Type B pancreatic cell (in vitro differentiated cells): ENCODE measurements around the gene MEPCE. TPM values are rescaled to one million over a fixed set of nuclear protein-coding genes. Genes with fewer than 3 reads are reported as not detected.

ENCODE experiments used
- DNase-seq: peaks from one replicate; pipeline ENCODE4 v3.0.0; 2021; ENCODE audit warnings: mixed read lengths; ENCODE audit not compliant: unreplicated experiment; ENCODE audit errors: extremely low spot score
- H3K27ac Mint-ChIP-seq: 2 replicates; pipeline ENCODE4 v1.8.0; 2021; ENCODE audit warnings: mild to moderate bottlenecking, mixed read lengths
- H3K27me3 Mint-ChIP-seq: 2 replicates; pipeline ENCODE4 v1.8.0; 2021; ENCODE audit warnings: mixed read lengths
- H3K36me3 Mint-ChIP-seq: 2 replicates; pipeline ENCODE4 v1.8.0; 2021; ENCODE audit warnings: mixed read lengths
- H3K4me1 Mint-ChIP-seq: one replicate; pipeline ENCODE4 v1.8.0; 2021; ENCODE audit warnings: mixed read lengths; ENCODE audit not compliant: unreplicated experiment
- H3K4me3 Mint-ChIP-seq: 2 replicates; pipeline ENCODE4 v1.8.0; 2021; ENCODE audit warnings: mild to moderate bottlenecking, mixed read lengths
- H3K9me3 Mint-ChIP-seq: 2 replicates; pipeline ENCODE4 v1.8.0; 2021; ENCODE audit warnings: mixed read lengths
- total RNA-seq: library from RNA; stranded (reverse); gene quantifications from 2 replicates; pipeline ENCODE4 v1.2.1, GENCODE V29; 2021; ENCODE audit warnings: low replicate concordance
- TF ChIP-seq, protein P1 (sequence below): fragments of 200-600 bp; sonication (generic); conservative IDR thresholded peaks from 2 replicates; pipeline ENCODE4 v1.5.0; 2021; ENCODE audit warnings: antibody characterized with exemption, mild to moderate bottlenecking

Gene MEPCE
- total RNA-seq, 1 donor from 2014 or later: 36.6 TPM

DNA sequence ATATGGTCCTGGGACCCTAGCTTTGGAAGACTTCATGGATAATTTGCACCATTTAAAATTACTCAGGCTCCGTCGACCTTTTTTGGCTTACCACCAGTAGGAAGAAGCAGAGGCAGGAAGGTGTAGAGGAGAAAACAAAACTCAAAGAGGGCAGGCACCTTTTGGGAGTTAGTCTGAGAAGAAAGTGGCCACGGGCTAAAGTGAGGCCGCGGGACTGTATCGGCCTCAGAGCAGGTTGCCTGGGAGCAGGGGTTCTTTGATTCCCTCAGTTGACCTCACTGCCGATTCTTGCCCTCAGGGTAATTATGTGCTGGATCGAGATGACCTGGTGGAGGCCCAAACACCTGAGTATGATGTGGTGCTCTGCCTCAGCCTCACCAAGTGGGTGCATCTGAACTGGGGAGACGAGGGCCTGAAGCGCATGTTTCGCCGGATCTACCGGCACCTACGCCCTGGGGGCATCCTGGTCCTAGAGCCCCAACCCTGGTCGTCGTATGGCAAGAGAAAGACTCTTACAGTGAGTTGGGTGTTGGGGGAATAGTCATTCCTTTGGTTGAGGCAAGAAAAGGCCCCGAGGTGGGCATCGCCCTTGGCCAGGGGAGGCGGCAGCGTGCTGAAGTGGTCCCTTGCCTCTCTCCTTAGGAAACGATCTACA is 3.1 kb downstream of the MEPCE start:
- H3K27me3 Mint-ChIP-seq: peaks cover 17% of the 10 kb centered on the region
- H3K36me3 Mint-ChIP-seq: peaks cover 26% of the 10 kb centered on the region
- DNase-seq: no peak
- peak overlapping the region; percentile 93 for H3K27ac Mint-ChIP-seq
- peak overlapping the region; percentile 90 for H3K4me3 Mint-ChIP-seq
- TF ChIP-seq, protein P1, sequence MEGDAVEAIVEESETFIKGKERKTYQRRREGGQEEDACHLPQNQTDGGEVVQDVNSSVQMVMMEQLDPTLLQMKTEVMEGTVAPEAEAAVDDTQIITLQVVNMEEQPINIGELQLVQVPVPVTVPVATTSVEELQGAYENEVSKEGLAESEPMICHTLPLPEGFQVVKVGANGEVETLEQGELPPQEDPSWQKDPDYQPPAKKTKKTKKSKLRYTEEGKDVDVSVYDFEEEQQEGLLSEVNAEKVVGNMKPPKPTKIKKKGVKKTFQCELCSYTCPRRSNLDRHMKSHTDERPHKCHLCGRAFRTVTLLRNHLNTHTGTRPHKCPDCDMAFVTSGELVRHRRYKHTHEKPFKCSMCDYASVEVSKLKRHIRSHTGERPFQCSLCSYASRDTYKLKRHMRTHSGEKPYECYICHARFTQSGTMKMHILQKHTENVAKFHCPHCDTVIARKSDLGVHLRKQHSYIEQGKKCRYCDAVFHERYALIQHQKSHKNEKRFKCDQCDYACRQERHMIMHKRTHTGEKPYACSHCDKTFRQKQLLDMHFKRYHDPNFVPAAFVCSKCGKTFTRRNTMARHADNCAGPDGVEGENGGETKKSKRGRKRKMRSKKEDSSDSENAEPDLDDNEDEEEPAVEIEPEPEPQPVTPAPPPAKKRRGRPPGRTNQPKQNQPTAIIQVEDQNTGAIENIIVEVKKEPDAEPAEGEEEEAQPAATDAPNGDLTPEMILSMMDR: no peak
- no peaks in the 10 kb centered on the region for H3K9me3 Mint-ChIP-seq
- H3K4me1 Mint-ChIP-seq: peaks cover 35% of the 10 kb centered on the region

DNA sequence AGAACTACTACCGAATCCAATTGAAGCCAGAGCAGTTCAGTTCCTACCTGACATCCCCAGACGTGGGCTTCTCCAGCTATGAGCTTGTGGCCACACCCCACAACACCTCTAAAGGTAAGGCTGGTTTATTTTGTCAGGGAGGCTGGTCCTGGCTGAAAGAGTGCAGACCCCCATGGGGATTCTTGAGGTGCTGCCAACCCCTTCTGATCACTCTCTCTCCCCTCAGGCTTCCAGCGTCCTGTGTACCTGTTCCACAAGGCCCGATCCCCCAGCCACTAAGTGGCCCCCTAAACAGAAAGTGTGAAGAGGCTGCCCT is 3.6 kb downstream of the MEPCE start:
- Mint-ChIP-seq H3K9me3 (no peaks in the 10 kb centered on the region), H3K4me1 (peaks cover 35% of the 10 kb centered on the region), H3K27ac (peak overlapping the region; percentile 93)

DNA sequence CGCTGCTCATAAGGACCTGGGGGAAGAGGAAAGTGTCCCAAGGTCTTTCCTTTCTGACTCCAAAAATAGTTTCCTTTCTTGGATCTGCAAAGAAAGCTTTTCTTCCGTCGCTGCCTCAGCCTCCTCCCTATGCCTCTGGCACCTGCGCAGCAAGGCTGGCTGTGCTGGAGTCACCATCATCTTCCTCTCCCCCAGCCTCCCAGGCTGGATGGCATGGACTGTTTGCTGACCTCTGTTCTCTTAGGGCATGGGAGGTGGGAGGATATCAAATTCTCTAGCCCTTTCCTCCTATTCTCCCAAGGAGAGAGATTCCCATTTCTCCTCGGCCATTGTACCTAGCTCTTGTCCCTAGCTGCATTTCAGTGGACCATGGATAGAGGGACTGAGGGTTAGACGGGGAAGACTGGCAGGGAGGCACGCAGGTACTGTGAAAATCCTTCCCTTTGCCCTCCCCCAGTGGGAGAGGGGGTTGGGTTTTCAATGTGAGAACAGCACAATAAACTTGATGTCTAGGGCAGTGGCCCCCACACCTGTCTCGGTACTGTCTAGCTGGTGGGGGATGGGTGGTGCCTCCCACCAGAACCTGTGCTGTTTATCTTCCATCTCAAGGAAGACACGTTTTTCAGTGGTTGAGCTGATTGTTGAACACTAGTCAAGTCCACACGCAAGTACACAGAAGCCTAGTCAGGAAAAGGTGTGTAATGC is 4.1 kb downstream of the MEPCE start:
- Mint-ChIP-seq H3K27ac (peak overlapping the region; percentile 93), H3K36me3 (peaks cover 26% of the 10 kb centered on the region), H3K27me3 (peaks cover 9% of the 10 kb centered on the region), H3K4me1 (peaks cover 35% of the 10 kb centered on the region), H3K4me3 (peak overlapping the region; percentile 90), H3K9me3 (no peaks in the 10 kb centered on the region)
- no peak for DNase-seq
- TF ChIP-seq, protein P1: no peak

More for the DNA sequence above, 3.6 kb downstream of the MEPCE start:
- peaks cover 26% of the 10 kb centered on the region for H3K36me3 Mint-ChIP-seq
- H3K27me3 Mint-ChIP-seq: peaks cover 15% of the 10 kb centered on the region
- TF ChIP-seq, protein P1: no peak
- H3K4me3 Mint-ChIP-seq: peak overlapping the region; percentile 90
- no peak for DNase-seq

DNA sequence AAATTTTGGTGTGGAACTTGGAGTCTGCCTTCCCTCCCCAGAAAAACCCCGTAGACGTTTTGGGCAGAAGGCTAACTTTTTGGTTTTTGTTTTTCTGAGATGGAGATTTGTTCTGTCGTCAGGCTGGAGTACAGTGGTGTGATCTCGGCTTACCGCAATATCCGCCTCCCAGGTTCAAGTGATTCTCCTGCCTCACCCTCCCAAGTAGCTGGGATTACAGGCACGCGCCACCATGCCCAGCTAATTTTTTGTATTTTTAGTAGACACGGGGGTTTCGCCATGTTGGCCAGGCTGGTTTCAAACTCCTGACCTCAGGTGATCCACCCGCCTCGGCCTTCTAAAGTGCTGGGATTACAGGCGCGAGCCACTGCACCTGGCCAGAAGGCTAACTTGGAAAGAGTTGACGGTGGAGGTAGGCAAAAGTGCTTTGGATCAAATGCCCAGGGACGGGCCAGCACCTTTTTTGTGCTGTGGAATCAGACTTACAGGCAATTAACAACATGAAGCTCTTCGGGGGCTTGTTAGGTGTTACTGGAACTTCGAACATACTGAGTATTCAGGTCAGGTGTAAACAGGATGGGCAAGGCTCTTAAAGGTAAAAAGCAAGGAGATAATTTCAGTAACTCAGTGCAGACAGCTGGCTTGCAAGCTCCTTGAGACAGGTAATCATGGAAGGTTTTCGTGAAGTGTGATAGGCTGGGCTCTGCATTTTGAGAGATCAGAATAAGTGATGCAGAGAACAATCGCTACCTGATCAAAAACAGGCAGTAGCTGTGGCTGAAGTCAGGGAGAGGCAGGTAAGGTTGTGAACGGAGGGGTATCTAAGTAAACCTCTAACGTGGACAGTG is 4.9 kb downstream of the MEPCE start:
- peaks cover 2% of the 10 kb centered on the region for H3K27me3 Mint-ChIP-seq
- peaks cover 31% of the 10 kb centered on the region for H3K4me1 Mint-ChIP-seq
- H3K4me3 Mint-ChIP-seq: peak overlapping the region; percentile 90
- DNase-seq: no peak
- TF ChIP-seq, protein P1: no peak
- peaks cover 22% of the 10 kb centered on the region for H3K36me3 Mint-ChIP-seq
- no peaks in the 10 kb centered on the region for H3K9me3 Mint-ChIP-seq
- H3K27ac Mint-ChIP-seq: peak overlapping the region; percentile 93

DNA sequence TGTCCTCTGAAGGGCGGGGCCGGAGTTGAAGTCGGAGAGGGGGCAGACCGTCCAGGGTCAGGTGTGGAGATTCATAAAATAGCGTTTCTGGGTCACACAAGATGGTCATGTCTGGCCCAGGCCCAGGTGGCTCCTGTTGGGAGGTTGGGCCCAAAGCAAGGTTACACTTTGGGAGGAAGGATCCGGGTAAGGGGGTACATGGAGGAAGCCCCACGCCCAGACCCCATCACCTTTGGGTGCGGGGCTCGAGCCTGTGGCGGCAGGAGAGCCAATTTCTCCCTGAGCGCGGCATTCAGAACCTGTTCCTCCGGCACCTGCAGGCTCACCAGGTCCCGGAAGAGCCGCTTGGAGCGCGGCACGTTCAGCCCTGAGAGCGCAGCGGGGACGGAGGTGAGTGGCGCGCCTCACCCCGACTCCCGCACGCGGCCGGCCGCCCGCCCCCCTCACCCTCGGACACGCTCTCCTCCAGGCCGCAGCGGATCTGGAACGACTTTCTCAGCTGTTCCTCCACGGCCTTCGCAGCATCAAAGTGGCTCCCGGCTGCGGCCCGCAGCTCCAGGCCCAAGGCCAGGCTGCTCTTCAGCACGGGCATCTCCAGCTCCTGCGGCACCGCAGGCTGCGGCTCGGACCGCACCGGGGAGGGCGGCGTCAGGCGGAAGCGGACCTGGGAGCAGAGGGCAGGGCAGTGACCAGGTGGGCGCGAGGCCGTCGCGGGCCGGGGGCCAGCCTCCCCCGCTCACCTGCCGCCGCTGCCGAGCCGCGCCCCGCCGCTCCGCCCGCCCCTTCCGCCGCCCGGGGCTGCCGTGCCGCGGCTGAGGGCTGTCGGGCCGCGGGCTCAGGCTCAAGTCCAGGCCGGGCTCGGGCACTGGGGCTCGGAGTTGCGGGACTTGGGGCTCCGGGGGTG is 6.0 kb downstream of the MEPCE start:
- DNase-seq: no peak
- H3K9me3 Mint-ChIP-seq: no peaks in the 10 kb centered on the region
- peaks cover 20% of the 10 kb centered on the region for H3K36me3 Mint-ChIP-seq
- H3K27ac Mint-ChIP-seq: peak overlapping the region; percentile 99
- H3K4me3 Mint-ChIP-seq: peak overlapping the region; percentile 98
- no peaks in the 10 kb centered on the region for H3K27me3 Mint-ChIP-seq
- TF ChIP-seq, protein P1: no peak
- peaks cover 30% of the 10 kb centered on the region for H3K4me1 Mint-ChIP-seq
